Measurements from ENCODE around the gene RFTN1.
"Not testable (repeated sequence)": the region's sequence is repeated elsewhere in the genome, so short reads cannot be mapped to it uniquely, and the experiment has no call there.

The RFTN1 gene

GRCh38 chr3:16315623-16316022 is 197.9 kb downstream of the RFTN1 start:
- Histone ChIP-seq H3K27me3 (ENCODE audit: insufficient read depth, low read length, poor library complexity) (no peaks in the 10 kb centered on the region), H2BK5ac (ENCODE audit: low read length) (no peak overlapping the region), H2BK120ac (ENCODE audit: low read depth, low read length) (no peak overlapping the region), H4K5ac (ENCODE audit: low read length) (no peak overlapping the region), H3K4me1 (ENCODE audit: control insufficient read depth, low read depth, low read length) (no peaks in the 10 kb centered on the region), H3K4me3 (ENCODE audit: low read length) (no peak overlapping the region), H3K4ac (ENCODE audit: low read depth, low read length) (no peak overlapping the region), H3K36me3 (ENCODE audit: control insufficient read depth, insufficient read depth, low read length) (no peaks in the 10 kb centered on the region), H3K56ac (ENCODE audit: low read length) (no peak overlapping the region), H2AK5ac (ENCODE audit: low read length) (no peak overlapping the region), H2BK15ac (replicated peaks; ENCODE audit: low read depth) (no peak overlapping the region), H3K4me2 (ENCODE audit: low read length) (no peak overlapping the region), H3K18ac (ENCODE audit: low read length) (no peak overlapping the region), H3K23ac (ENCODE audit: low read length) (no peak overlapping the region), H3K27ac (ENCODE audit: low read depth, low read length) (no peak overlapping the region), H4K8ac (ENCODE audit: low read depth, low read length) (no peak overlapping the region), H3K9ac (ENCODE audit: low read length) (no peak overlapping the region), H3K79me2 (ENCODE audit: control insufficient read depth, insufficient read depth, low read length) (no peaks in the 10 kb centered on the region), H3K79me1 (ENCODE audit: low read length) (no peaks in the 10 kb centered on the region)
- WGBS (ENCODE audit: extremely low coverage, insufficient coverage, low lambda C conversion rate): no CpG with 5 or more reads among the region's 7 CpGs
- no peak for DNase-seq

- H2BK5ac ChIP-seq (ENCODE audit: low read length): no peak overlapping the region
- H3K56ac ChIP-seq (ENCODE audit: low read length): no peak overlapping the region
- H3K23ac ChIP-seq (ENCODE audit: low read length): no peak overlapping the region
- H3K27ac ChIP-seq (ENCODE audit: low read depth, low read length): no peak overlapping the region
- no peak overlapping the region for H2BK15ac ChIP-seq (replicated peaks; ENCODE audit: low read depth)
- H2BK120ac ChIP-seq (ENCODE audit: low read depth, low read length): no peak overlapping the region
- H3K36me3 ChIP-seq (ENCODE audit: control insufficient read depth, insufficient read depth, low read length): no peaks in the 10 kb centered on the region
- H3K4ac ChIP-seq (ENCODE audit: low read depth, low read length): no peak overlapping the region
- H3K4me1 ChIP-seq (ENCODE audit: control insufficient read depth, low read depth, low read length): no peaks in the 10 kb centered on the region
- H3K9ac ChIP-seq (ENCODE audit: low read length): no peak overlapping the region
- no peak overlapping the region for H4K8ac ChIP-seq (ENCODE audit: low read depth, low read length)
- no peak overlapping the region for H3K4me3 ChIP-seq (ENCODE audit: low read length)
- no peak overlapping the region for H3K18ac ChIP-seq (ENCODE audit: low read length)
- no CpG with 5 or more reads among the region's 5 CpGs for WGBS (ENCODE audit: extremely low coverage, insufficient coverage, low lambda C conversion rate)
- H3K27me3 ChIP-seq (ENCODE audit: insufficient read depth, low read length, poor library complexity): no peaks in the 10 kb centered on the region
- no peak overlapping the region for H4K5ac ChIP-seq (ENCODE audit: low read length)
- H2AK5ac ChIP-seq (ENCODE audit: low read length): no peak overlapping the region
- no peak overlapping the region for H3K4me2 ChIP-seq (ENCODE audit: low read length)
- no peak for DNase-seq
- no peaks in the 10 kb centered on the region for H3K79me1 ChIP-seq (ENCODE audit: low read length)
- no peaks in the 10 kb centered on the region for H3K79me2 ChIP-seq (ENCODE audit: control insufficient read depth, insufficient read depth, low read length)
These were observed 199.4 kb downstream of the RFTN1 start for GRCh38 chr3:16313886-16314645.

GRCh38 chr3:16311960-16312451 is 201.5 kb downstream of the RFTN1 start:
- Histone ChIP-seq H3K56ac (ENCODE audit: low read length) (no peak overlapping the region), H4K5ac (ENCODE audit: low read length) (no peak overlapping the region), H3K9ac (ENCODE audit: low read length) (no peak overlapping the region), H2BK120ac (ENCODE audit: low read depth, low read length) (no peak overlapping the region), H3K4ac (ENCODE audit: low read depth, low read length) (no peak overlapping the region), H3K4me1 (ENCODE audit: control insufficient read depth, low read depth, low read length) (no peaks in the 10 kb centered on the region), H3K79me1 (ENCODE audit: low read length) (no peaks in the 10 kb centered on the region), H3K23ac (ENCODE audit: low read length) (no peak overlapping the region), H3K27me3 (ENCODE audit: insufficient read depth, low read length, poor library complexity) (no peaks in the 10 kb centered on the region), H3K36me3 (ENCODE audit: control insufficient read depth, insufficient read depth, low read length) (no peaks in the 10 kb centered on the region), H3K18ac (ENCODE audit: low read length) (no peak overlapping the region), H3K4me2 (ENCODE audit: low read length) (no peak overlapping the region), H4K8ac (ENCODE audit: low read depth, low read length) (no peak overlapping the region), H3K27ac (ENCODE audit: low read depth, low read length) (no peak overlapping the region), H2BK5ac (ENCODE audit: low read length) (no peak overlapping the region), H2AK5ac (ENCODE audit: low read length) (no peak overlapping the region), H2BK15ac (replicated peaks; ENCODE audit: low read depth) (no peak overlapping the region), H3K4me3 (ENCODE audit: low read length) (no peak overlapping the region), H3K79me2 (ENCODE audit: control insufficient read depth, insufficient read depth, low read length) (no peaks in the 10 kb centered on the region)
- DNase-seq: no peak
- no CpG with 5 or more reads among the region's 6 CpGs for WGBS (ENCODE audit: extremely low coverage, insufficient coverage, low lambda C conversion rate)

- not testable (repeated sequence) for H2AK5ac ChIP-seq (ENCODE audit: low read length); H3K27me3 ChIP-seq (ENCODE audit: insufficient read depth, low read length, poor library complexity); H3K4me3 ChIP-seq (ENCODE audit: low read length); H3K79me2 ChIP-seq (ENCODE audit: control insufficient read depth, insufficient read depth, low read length); H3K18ac ChIP-seq (ENCODE audit: low read length); H3K36me3 ChIP-seq (ENCODE audit: control insufficient read depth, insufficient read depth, low read length); DNase-seq; H3K56ac ChIP-seq (ENCODE audit: low read length); H4K5ac ChIP-seq (ENCODE audit: low read length); H2BK120ac ChIP-seq (ENCODE audit: low read depth, low read length); H3K4me2 ChIP-seq (ENCODE audit: low read length); H3K23ac ChIP-seq (ENCODE audit: low read length); H2BK15ac ChIP-seq (replicated peaks; ENCODE audit: low read depth); H3K27ac ChIP-seq (ENCODE audit: low read depth, low read length); H2BK5ac ChIP-seq (ENCODE audit: low read length); H3K9ac ChIP-seq (ENCODE audit: low read length); H3K4ac ChIP-seq (ENCODE audit: low read depth, low read length); H4K8ac ChIP-seq (ENCODE audit: low read depth, low read length); H3K4me1 ChIP-seq (ENCODE audit: control insufficient read depth, low read depth, low read length); H3K79me1 ChIP-seq (ENCODE audit: low read length)
- WGBS (ENCODE audit: extremely low coverage, insufficient coverage, low lambda C conversion rate): no CpG with 5 or more reads among the region's 7 CpGs
These were observed 203.0 kb downstream of the RFTN1 start for GRCh38 chr3:16310486-16310885.

GRCh38 chr3:16309558-16309957 is 203.9 kb downstream of the RFTN1 start:
- Histone ChIP-seq H3K18ac (ENCODE audit: low read length) (no peak overlapping the region), H2AK5ac (ENCODE audit: low read length) (no peak overlapping the region), H3K56ac (ENCODE audit: low read length) (no peak overlapping the region), H2BK15ac (replicated peaks; ENCODE audit: low read depth) (no peak overlapping the region), H4K8ac (ENCODE audit: low read depth, low read length) (no peak overlapping the region), H3K27me3 (ENCODE audit: insufficient read depth, low read length, poor library complexity) (no peaks in the 10 kb centered on the region), H3K79me2 (ENCODE audit: control insufficient read depth, insufficient read depth, low read length) (no peaks in the 10 kb centered on the region), H3K4me2 (ENCODE audit: low read length) (no peak overlapping the region), H3K4me3 (ENCODE audit: low read length) (no peak overlapping the region), H3K36me3 (ENCODE audit: control insufficient read depth, insufficient read depth, low read length) (no peaks in the 10 kb centered on the region), H3K4me1 (ENCODE audit: control insufficient read depth, low read depth, low read length) (no peaks in the 10 kb centered on the region), H4K5ac (ENCODE audit: low read length) (no peak overlapping the region), H2BK5ac (ENCODE audit: low read length) (no peak overlapping the region), H2BK120ac (ENCODE audit: low read depth, low read length) (no peak overlapping the region), H3K27ac (ENCODE audit: low read depth, low read length) (no peak overlapping the region), H3K79me1 (ENCODE audit: low read length) (no peaks in the 10 kb centered on the region), H3K23ac (ENCODE audit: low read length) (no peak overlapping the region), H3K4ac (ENCODE audit: low read depth, low read length) (no peak overlapping the region), H3K9ac (ENCODE audit: low read length) (no peak overlapping the region)
- DNase-seq: peak; percentile 66
- no CpG with 5 or more reads among the region's 2 CpGs for WGBS (ENCODE audit: extremely low coverage, insufficient coverage, low lambda C conversion rate)

- no CpG with 5 or more reads among the region's 1 CpG for WGBS (ENCODE audit: extremely low coverage, insufficient coverage, low lambda C conversion rate)
- H3K4me2 ChIP-seq (ENCODE audit: low read length): no peak overlapping the region
- H2BK120ac ChIP-seq (ENCODE audit: low read depth, low read length): no peak overlapping the region
- no peaks in the 10 kb centered on the region for H3K79me2 ChIP-seq (ENCODE audit: control insufficient read depth, insufficient read depth, low read length)
- H3K4me1 ChIP-seq (ENCODE audit: control insufficient read depth, low read depth, low read length): no peaks in the 10 kb centered on the region
- DNase-seq: no peak
- no peak overlapping the region for H3K27ac ChIP-seq (ENCODE audit: low read depth, low read length)
- H3K79me1 ChIP-seq (ENCODE audit: low read length): no peaks in the 10 kb centered on the region
- H3K9ac ChIP-seq (ENCODE audit: low read length): no peak overlapping the region
- H4K8ac ChIP-seq (ENCODE audit: low read depth, low read length): no peak overlapping the region
- H3K56ac ChIP-seq (ENCODE audit: low read length): no peak overlapping the region
- H2BK5ac ChIP-seq (ENCODE audit: low read length): no peak overlapping the region
- no peaks in the 10 kb centered on the region for H3K27me3 ChIP-seq (ENCODE audit: insufficient read depth, low read length, poor library complexity)
- H4K5ac ChIP-seq (ENCODE audit: low read length): no peak overlapping the region
- no peak overlapping the region for H3K23ac ChIP-seq (ENCODE audit: low read length)
- H3K4ac ChIP-seq (ENCODE audit: low read depth, low read length): no peak overlapping the region
- H3K4me3 ChIP-seq (ENCODE audit: low read length): no peak overlapping the region
- no peaks in the 10 kb centered on the region for H3K36me3 ChIP-seq (ENCODE audit: control insufficient read depth, insufficient read depth, low read length)
- H2BK15ac ChIP-seq (replicated peaks; ENCODE audit: low read depth): no peak overlapping the region
- H3K18ac ChIP-seq (ENCODE audit: low read length): no peak overlapping the region
- H2AK5ac ChIP-seq (ENCODE audit: low read length): no peak overlapping the region
These were observed 204.8 kb downstream of the RFTN1 start for GRCh38 chr3:16308727-16309126.
